Measurements from ENCODE around the gene NEURL3.
"Not testable (repeated sequence)": the region's sequence is repeated elsewhere in the genome, so short reads cannot be mapped to it uniquely, and the experiment has no call there.

NEURL3 gene

GRCh38 chr2:96463119-96463518 is 42.0 kb downstream of the NEURL3 start:
- DNase-seq (ENCODE audit: low read depth): no peak
- H3K4me3 ChIP-seq (ENCODE audit: low read depth, low read length): no peak overlapping the region
- TF ChIP-seq CTCF (IDR thresholded peaks at IDR 0.05; ENCODE audit: insufficient read depth, low read depth, low read length, missing control alignments): no peak

GRCh38 chr2:96461616-96462015 is 43.5 kb downstream of the NEURL3 start:
- H3K4me3 ChIP-seq (ENCODE audit: low read depth, low read length); DNase-seq (ENCODE audit: low read depth): not testable (repeated sequence)

GRCh38 chr2:96452053-96452452 is 53.1 kb downstream of the NEURL3 start:
- no peak overlapping the region for H3K4me3 ChIP-seq (ENCODE audit: low read depth, low read length)
- DNase-seq (ENCODE audit: low read depth): no peak
- no peak for TF ChIP-seq CTCF (IDR thresholded peaks at IDR 0.05; ENCODE audit: insufficient read depth, low read depth, low read length, missing control alignments)

- no peak for TF ChIP-seq CTCF (IDR thresholded peaks at IDR 0.05; ENCODE audit: insufficient read depth, low read depth, low read length, missing control alignments)
- H3K4me3 ChIP-seq (ENCODE audit: low read depth, low read length): no peak overlapping the region
- DNase-seq (ENCODE audit: low read depth): no peak
Observed at GRCh38 chr2:96449637-96450036, 55.5 kb downstream of the NEURL3 start.

GRCh38 chr2:96449174-96449573 is 56.0 kb downstream of the NEURL3 start:
- no peak for DNase-seq (ENCODE audit: low read depth)
- no peak overlapping the region for H3K4me3 ChIP-seq (ENCODE audit: low read depth, low read length)
- TF ChIP-seq CTCF (IDR thresholded peaks at IDR 0.05; ENCODE audit: insufficient read depth, low read depth, low read length, missing control alignments): no peak

GRCh38 chr2:96447726-96448125 is 57.4 kb downstream of the NEURL3 start:
- TF ChIP-seq CTCF (IDR thresholded peaks at IDR 0.05; ENCODE audit: insufficient read depth, low read depth, low read length, missing control alignments): no peak
- H3K4me3 ChIP-seq (ENCODE audit: low read depth, low read length): no peak overlapping the region
- no peak for DNase-seq (ENCODE audit: low read depth)
